HEK293 (cell line): ENCODE measurements around the gene OPHN1.

Experiments used
- CTCF ChIA-PET: fragments of 350-600 bp; formaldehyde crosslinking; extraction: SDS; loops from one replicate; lab custom pipeline; 2021; ENCODE audit warnings: antibody characterized with exemption; lab: Yijun Ruan, JAX
- POLR2A ChIA-PET: fragments of 300-600 bp; formaldehyde crosslinking; extraction: SDS; loops from one replicate; lab custom pipeline; 2020; ENCODE audit warnings: antibody characterized with exemption, inconsistent platforms; lab: Yijun Ruan, JAX
- H3K27ac ChIP-seq: fragments of 200-500 bp; sonication (Bioruptor generic); 2 replicates; pipeline ENCODE4 v1.5.1; 2014; ENCODE audit warnings: low read depth, low read length, control low read depth, inconsistent platforms; ENCODE audit errors: extremely low read depth
- H3K36me3 ChIP-seq, 2 experiments: fragments of 200-500 bp in 1 of 2; sonication (Bioruptor generic) in 1 of 2; 1 replicate in 1 of 2; 2 replicates in 1 of 2; pipeline ENCODE4 v1.5.1; 2014 to 2017; ENCODE audit warnings: inconsistent platforms in 2 of 2, low read length in 2 of 2; ENCODE audit not compliant: control insufficient read depth in 2 of 2, insufficient read depth in 1 of 2
- H3K4me1 ChIP-seq: fragments of 200-500 bp; sonication (Bioruptor generic); 2 replicates; pipeline ENCODE4 v1.5.1; 2014; ENCODE audit warnings: mild to moderate bottlenecking, low read length, inconsistent platforms; ENCODE audit not compliant: control insufficient read depth, insufficient read depth
- H3K4me3 ChIP-seq: 2 replicates; pipeline ENCODE4 v1.5.1; 2011; ENCODE audit warnings: low read depth, mild to moderate bottlenecking, control low read depth, low read length, moderate library complexity
- H3K9me3 ChIP-seq: fragments of 200-500 bp; sonication (Bioruptor generic); 2 replicates; pipeline ENCODE4 v1.5.1; 2014; ENCODE audit warnings: low read depth, low read length, inconsistent platforms; ENCODE audit not compliant: control insufficient read depth, insufficient read depth
- BCL11B ChIP-seq: fragments of 450-650 bp; formaldehyde crosslinking; IDR thresholded peaks from 2 replicates; pipeline ENCODE4 v1.5.1; 2016; ENCODE audit warnings: low read depth, missing biosample characterization, missing genetic modification characterization
- HOXA7 ChIP-seq: sonication (generic); formaldehyde crosslinking; IDR thresholded peaks from 2 replicates; pipeline ENCODE4 v1.8.1; 2022; ENCODE audit warnings: missing genetic modification reagents, borderline replicate concordance
- KLF7 ChIP-seq: fragments of 450-650 bp; formaldehyde crosslinking; IDR thresholded peaks from 2 replicates; pipeline ENCODE4 v1.5.1; 2016; ENCODE audit warnings: missing biosample characterization, missing genetic modification characterization, borderline replicate concordance
- KLF8 ChIP-seq: fragments of 450-650 bp; formaldehyde crosslinking; IDR thresholded peaks from 2 replicates; pipeline ENCODE4 v1.5.1; 2016; ENCODE audit warnings: missing biosample characterization, missing genetic modification characterization
- ZBTB21 ChIP-seq: fragments of 450-650 bp; formaldehyde crosslinking; IDR thresholded peaks from 2 replicates; pipeline ENCODE4 v1.5.1; 2017; ENCODE audit warnings: missing biosample characterization, missing genetic modification characterization
- ZBTB49 ChIP-seq: fragments of 450-650 bp; formaldehyde crosslinking; IDR thresholded peaks from 2 replicates; pipeline ENCODE4 v1.5.1; 2016; ENCODE audit warnings: missing biosample characterization, missing genetic modification characterization, low read depth
- ZBTB7A ChIP-seq: fragments of 450-650 bp; formaldehyde crosslinking; IDR thresholded peaks from 2 replicates; pipeline ENCODE4 v1.5.1; 2016; ENCODE audit warnings: low read depth, missing biosample characterization, missing genetic modification characterization
- ZFP41 ChIP-seq: fragments of 450-650 bp; formaldehyde crosslinking; IDR thresholded peaks from 2 replicates; pipeline ENCODE4 v1.5.1; 2016; ENCODE audit warnings: missing biosample characterization, missing genetic modification characterization, borderline replicate concordance
- ZFP69B ChIP-seq: fragments of 450-650 bp; formaldehyde crosslinking; IDR thresholded peaks from 2 replicates; pipeline ENCODE4 v1.5.1; 2016; ENCODE audit warnings: missing biosample characterization, missing genetic modification characterization
- ZNF132 ChIP-seq: fragments of 450-650 bp; formaldehyde crosslinking; IDR thresholded peaks from 2 replicates; pipeline ENCODE4 v1.5.1; 2017; ENCODE audit warnings: missing biosample characterization, missing genetic modification characterization, borderline replicate concordance
- ZNF324 ChIP-seq: fragments of 450-650 bp; formaldehyde crosslinking; IDR thresholded peaks from 2 replicates; pipeline ENCODE4 v1.5.1; 2016; ENCODE audit warnings: missing biosample characterization, missing genetic modification characterization
- ZNF488 ChIP-seq: fragments of 450-650 bp; formaldehyde crosslinking; IDR thresholded peaks from 2 replicates; pipeline ENCODE4 v1.5.1; 2016; ENCODE audit warnings: missing biosample characterization, missing genetic modification characterization
- ZNF560 ChIP-seq: fragments of 450-650 bp; formaldehyde crosslinking; IDR thresholded peaks from 2 replicates; pipeline ENCODE4 v1.5.1; 2017; ENCODE audit warnings: missing biosample characterization, missing genetic modification characterization, borderline replicate concordance
- ZNF580 ChIP-seq: fragments of 450-650 bp; formaldehyde crosslinking; IDR thresholded peaks from 2 replicates; pipeline ENCODE4 v1.5.1; 2016; ENCODE audit warnings: missing biosample characterization, missing genetic modification characterization
- ZNF596 ChIP-seq: fragments of 450-650 bp; IDR thresholded peaks from 2 replicates; pipeline ENCODE4 v1.5.0; 2018; ENCODE audit warnings: missing biosample characterization, mild to moderate bottlenecking, missing genetic modification characterization, moderate library complexity
- ZNF626 ChIP-seq: fragments of 450-650 bp; sonication (Bioruptor Pico); formaldehyde crosslinking; IDR thresholded peaks from 2 replicates; pipeline ENCODE4 v1.5.1; 2018; ENCODE audit warnings: missing biosample characterization, missing genetic modification characterization, inconsistent platforms
- ZNF654 ChIP-seq: fragments of 450-650 bp; formaldehyde crosslinking; IDR thresholded peaks from 2 replicates; pipeline ENCODE4 v1.5.1; 2016; ENCODE audit warnings: low read depth, missing biosample characterization, missing genetic modification characterization
- ZNF658 ChIP-seq: fragments of 450-650 bp; formaldehyde crosslinking; IDR thresholded peaks from 2 replicates; pipeline ENCODE4; 2016; ENCODE audit warnings: missing biosample characterization, missing genetic modification characterization
- ZNF670 ChIP-seq: fragments of 450-650 bp; formaldehyde crosslinking; IDR thresholded peaks from 2 replicates; pipeline ENCODE4 v1.5.1; 2016; ENCODE audit warnings: missing biosample characterization, missing genetic modification characterization, low read depth
- ZSCAN23 ChIP-seq: fragments of 450-650 bp; formaldehyde crosslinking; IDR thresholded peaks from 2 replicates; pipeline ENCODE4 v1.5.1; 2016; ENCODE audit warnings: missing biosample characterization, missing genetic modification characterization

The OPHN1 gene

GRCh38 chrX:68146054-68146453 lies 287.2 kb downstream of the OPHN1 start:
- TF ChIP-seq ZNF654 (tag by site-specific recombination), result peak; percentile 40
- no peak for TF ChIP-seq HOXA7 (CRISPR knock-in tag)
- TF ChIP-seq, all 188 proteins: peak for 1
- Histone ChIP-seq H3K4me1 (no peaks in the 10 kb centered on the region), H3K4me3 (no peak overlapping the region), H3K36me3 (no peaks in the 10 kb centered on the region), H3K27ac (no peak overlapping the region), H3K9me3 (no peaks in the 10 kb centered on the region)
- ChIA-PET POLR2A (no interaction called here), CTCF (interaction anchor here (0.5 to 2.0 kb wide), 15 partner anchors 12 to 1742 kb away, joined by 3 to 15 read pairs (median 4); no protein-coding TSS in a partner anchor)

- TF ChIP-seq ZBTB21 (tag by site-specific recombination), result no peak
- no peak for TF ChIP-seq KLF8 (tag by site-specific recombination)
- TF ChIP-seq ZBTB7A (tag by site-specific recombination), result no peak
- TF ChIP-seq ZNF560 (tag by site-specific recombination), result no peak
- TF ChIP-seq ZNF488, result no peak
- TF ChIP-seq ZNF658, result no peak
- TF ChIP-seq ZNF626 (tag by site-specific recombination), result no peak
- TF ChIP-seq ZNF132 (tag by site-specific recombination), result no peak
- no peak for TF ChIP-seq ZBTB49 (tag by site-specific recombination)
- no peak for TF ChIP-seq BCL11B
- TF ChIP-seq ZSCAN23 (tag by site-specific recombination), result no peak
- TF ChIP-seq ZNF580 (tag by site-specific recombination), result no peak
- ChIA-PET CTCF (no interaction called here), POLR2A (no interaction called here)
- Histone ChIP-seq H3K36me3 (no peaks in the 10 kb centered on the region), H3K4me1 (no peaks in the 10 kb centered on the region), H3K27ac (no peak overlapping the region), H3K9me3 (no peaks in the 10 kb centered on the region), H3K4me3 (no peak overlapping the region)
Observed at GRCh38 chrX:68139791-68140190, 293.5 kb downstream of the OPHN1 start.

GRCh38 chrX:68133181-68133580 lies 300.1 kb downstream of the OPHN1 start:
- ChIA-PET CTCF (no interaction called here), POLR2A (no interaction called here)
- Histone ChIP-seq H3K4me1 (no peaks in the 10 kb centered on the region), H3K36me3 (no peaks in the 10 kb centered on the region), H3K9me3 (no peaks in the 10 kb centered on the region), H3K4me3 (no peak overlapping the region), H3K27ac (no peak overlapping the region)
- no peak for TF ChIP-seq ZNF670
- TF ChIP-seq ZNF596 (tag by site-specific recombination), result no peak
- TF ChIP-seq ZFP41 (tag by site-specific recombination), result no peak
- TF ChIP-seq KLF7, result no peak
- TF ChIP-seq ZFP69B (tag by site-specific recombination), result no peak
- no peak for TF ChIP-seq ZNF324 (tag by site-specific recombination)
